ENCODE data around the gene SCN4B. TPM values are rescaled to one million over a fixed set of nuclear protein-coding genes. Genes with fewer than 3 reads are reported as not detected.

The SCN4B gene
- total RNA-seq, 1 experiment from 2014 or later, result not detected

GRCh38 chr11:118164885-118165284 is 12.3 kb upstream of the SCN4B start:
- H3K4me1 ChIP-seq (replicated peaks; ENCODE audit: insufficient read depth), result no peaks in the 10 kb centered on the region
- H4K20me1 ChIP-seq (ENCODE audit: insufficient read depth), result no peaks in the 10 kb centered on the region
- no peaks in the 10 kb centered on the region for H3F3A ChIP-seq (ENCODE audit: insufficient read depth, low read depth)
- CTCF ChIA-PET, result no interaction called here
- intact Hi-C loops (cut with micrococcal nuclease; ENCODE audit: unreplicated experiment), result no loop called here
- peaks cover 73% of the 10 kb centered on the region for H3K27me3 ChIP-seq (ENCODE audit: insufficient read depth, low read depth)
- BruUV-seq (replicated peaks), result no TSS peak
- H3K9me2 ChIP-seq (ENCODE audit: insufficient read depth), result no peaks in the 10 kb centered on the region
- H3K4me2 ChIP-seq, result no peak overlapping the region
- H3K27ac ChIP-seq, result no peak overlapping the region
- TF ChIP-seq CTCF (conservative IDR thresholded peaks at IDR 0.05) (no peak), EZH2 (IDR thresholded peaks at IDR 0.05; ENCODE audit: low read depth) (no peak)
- no peaks in the 10 kb centered on the region for H3K36me3 ChIP-seq (ENCODE audit: low read depth)
- no peak overlapping the region for H3K4me3 ChIP-seq
- H2AFZ ChIP-seq, result no peak overlapping the region
- POLR2A ChIA-PET (ENCODE audit: unreplicated experiment), result no interaction called here
- no peak for DNase-seq
- no peaks in the 10 kb centered on the region for H3K9me3 ChIP-seq (ENCODE audit: insufficient read depth, low read depth)
- no peaks in the 10 kb centered on the region for H3K79me2 ChIP-seq (ENCODE audit: low read depth)

DNA sequence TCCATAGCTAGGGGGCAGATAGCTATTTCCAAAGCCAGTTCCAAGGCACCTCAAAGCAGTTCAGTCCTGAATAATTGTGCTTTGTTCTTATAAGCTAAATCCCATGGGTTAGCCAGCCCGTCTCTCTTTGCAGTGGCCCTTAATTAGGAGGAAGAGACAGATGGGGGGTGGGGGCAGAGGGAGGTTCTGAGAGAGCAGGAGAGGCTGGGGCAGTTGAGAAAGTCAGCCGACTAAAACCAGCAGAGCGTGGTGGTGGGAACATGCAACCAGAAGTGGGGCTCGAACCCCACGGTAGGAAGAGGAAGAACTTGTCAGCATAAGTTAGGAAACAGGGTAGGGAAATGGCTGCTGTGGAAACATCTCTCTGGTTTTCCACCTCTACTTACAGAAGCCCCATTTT is 10.9 kb upstream of the SCN4B start:
- Histone ChIP-seq H3F3A (ENCODE audit: insufficient read depth, low read depth) (no peaks in the 10 kb centered on the region), H3K4me1 (replicated peaks; ENCODE audit: insufficient read depth) (no peaks in the 10 kb centered on the region), H3K27ac (no peak overlapping the region), H2AFZ (no peak overlapping the region), H3K36me3 (ENCODE audit: low read depth) (no peaks in the 10 kb centered on the region), H3K27me3 (ENCODE audit: insufficient read depth, low read depth) (peaks cover 78% of the 10 kb centered on the region), H3K79me2 (ENCODE audit: low read depth) (no peaks in the 10 kb centered on the region), H3K4me3 (no peak overlapping the region), H3K4me2 (no peak overlapping the region), H3K9me3 (ENCODE audit: insufficient read depth, low read depth) (no peaks in the 10 kb centered on the region), H3K9me2 (ENCODE audit: insufficient read depth) (no peaks in the 10 kb centered on the region), H4K20me1 (ENCODE audit: insufficient read depth) (no peaks in the 10 kb centered on the region)
- CTCF ChIA-PET, result no interaction called here
- POLR2A ChIA-PET (ENCODE audit: unreplicated experiment), result no interaction called here
- no TSS peak for BruUV-seq (replicated peaks)
- no peak for DNase-seq
- TF ChIP-seq EZH2 (IDR thresholded peaks at IDR 0.05; ENCODE audit: low read depth), result no peak
- no peak for TF ChIP-seq CTCF (conservative IDR thresholded peaks at IDR 0.05)
- intact Hi-C loops (cut with micrococcal nuclease; ENCODE audit: unreplicated experiment), result no loop called here

GRCh38 chr11:118162846-118163245 is 10.2 kb upstream of the SCN4B start:
- no peak for DNase-seq
- Histone ChIP-seq H3K9me2 (ENCODE audit: insufficient read depth) (no peaks in the 10 kb centered on the region), H3K79me2 (ENCODE audit: low read depth) (no peaks in the 10 kb centered on the region), H3K4me3 (no peak overlapping the region), H3K4me2 (no peak overlapping the region), H3F3A (ENCODE audit: insufficient read depth, low read depth) (no peaks in the 10 kb centered on the region), H2AFZ (no peak overlapping the region), H4K20me1 (ENCODE audit: insufficient read depth) (no peaks in the 10 kb centered on the region), H3K27ac (no peak overlapping the region), H3K27me3 (ENCODE audit: insufficient read depth, low read depth) (peaks cover 78% of the 10 kb centered on the region), H3K4me1 (replicated peaks; ENCODE audit: insufficient read depth) (no peaks in the 10 kb centered on the region), H3K9me3 (ENCODE audit: insufficient read depth, low read depth) (no peaks in the 10 kb centered on the region), H3K36me3 (ENCODE audit: low read depth) (no peaks in the 10 kb centered on the region)
- ChIA-PET POLR2A (ENCODE audit: unreplicated experiment) (no interaction called here), CTCF (no interaction called here)
- TF ChIP-seq CTCF (conservative IDR thresholded peaks at IDR 0.05), result no peak
- no peak for TF ChIP-seq EZH2 (IDR thresholded peaks at IDR 0.05; ENCODE audit: low read depth)
- intact Hi-C loops (cut with micrococcal nuclease; ENCODE audit: unreplicated experiment), result no loop called here
- no TSS peak for BruUV-seq (replicated peaks)

Measured in PC-9 (cell line).